ENCODE measurements around the gene GRIK1.

GRIK1 gene

GRCh38 chr21:29771491-29772066, 168.2 kb downstream of the GRIK1 start:
- no peak for DNase-seq

GRCh38 chr21:29763674-29764073, 176.1 kb downstream of the GRIK1 start:
- no peak for DNase-seq

GRCh38 chr21:29762570-29763082, 177.2 kb downstream of the GRIK1 start:
- no peak for DNase-seq

- no peak for DNase-seq
Observed at GRCh38 chr21:29753216-29753615, 186.6 kb downstream of the GRIK1 start.

GRCh38 chr21:29751473-29752185, 188.2 kb downstream of the GRIK1 start:
- DNase-seq: no peak

- no peak for DNase-seq
Observed at GRCh38 chr21:29749957-29750356, 189.8 kb downstream of the GRIK1 start.

- DNase-seq: no peak
Observed at GRCh38 chr21:29749223-29749622, 190.6 kb downstream of the GRIK1 start.

- no peak for DNase-seq
Observed at GRCh38 chr21:29748391-29749167, 191.2 kb downstream of the GRIK1 start.

- no peak for DNase-seq
Observed at GRCh38 chr21:29741761-29742160, 198.0 kb downstream of the GRIK1 start.

GRCh38 chr21:29739176-29739575, 200.6 kb downstream of the GRIK1 start:
- no peak for DNase-seq

- no peak for DNase-seq
Observed at GRCh38 chr21:29738730-29739129, 201.1 kb downstream of the GRIK1 start.

GRCh38 chr21:29737186-29737585, 202.6 kb downstream of the GRIK1 start:
- peak; percentile 59 for DNase-seq

- DNase-seq: no peak
Observed at GRCh38 chr21:29730281-29730680, 209.5 kb downstream of the GRIK1 start.

GRCh38 chr21:29726044-29726443, 213.8 kb downstream of the GRIK1 start:
- DNase-seq: no peak

GRCh38 chr21:29725025-29725736, 214.6 kb downstream of the GRIK1 start:
- no peak for DNase-seq

GRCh38 chr21:29721964-29722363, 217.8 kb downstream of the GRIK1 start:
- DNase-seq: no peak

GRCh38 chr21:29721221-29721620, 218.6 kb downstream of the GRIK1 start:
- no peak for DNase-seq

- no peak for DNase-seq
Observed at GRCh38 chr21:29719521-29719920, 220.3 kb downstream of the GRIK1 start.

GRCh38 chr21:29718081-29718815, 221.5 kb downstream of the GRIK1 start:
- DNase-seq: no peak

GRCh38 chr21:29717659-29718058, 222.1 kb downstream of the GRIK1 start:
- no peak for DNase-seq

- DNase-seq: no peak
Observed at GRCh38 chr21:29716753-29717152, 223.0 kb downstream of the GRIK1 start.

GRCh38 chr21:29715089-29715488, 224.7 kb downstream of the GRIK1 start:
- no peak for DNase-seq

Measured in femur (tissue), 1 donor.